A673 (cell line): ENCODE data around the gene PAX4. TPM values are rescaled to one million over a fixed set of nuclear protein-coding genes. Genes with fewer than 3 reads are reported as not detected.

Source experiments
- BruUV-seq: library from RNA; stranded (reverse); fragments of 400-500 nt; replicated peaks from 2 replicates; lab custom pipeline; 2021; lab: Mats Ljungman, UMichigan
- CTCF ChIA-PET: fragments of 300-600 bp; sonication (Branson Sonifier 250); formaldehyde crosslinking; loops from one replicate; lab custom pipeline; 2022; ENCODE audit warnings: antibody characterized with exemption; lab: Charles Lee
- POLR2A ChIA-PET: fragments of 300-600 bp; sonication (Branson Sonifier 250); formaldehyde crosslinking; loops from one replicate; lab custom pipeline; 2022; ENCODE audit warnings: antibody characterized with exemption; ENCODE audit not compliant: low non-redundant PET; lab: Charles Lee
- DNase-seq: peaks from one replicate; pipeline ENCODE4 v3.0.0-alpha.2; 2015; ENCODE audit warnings: low spot score
- H3K27ac ChIP-seq: fragments of 200-600 bp; sonication (generic); 2 replicates; pipeline ENCODE4 v1.5.1; 2016; ENCODE audit warnings: mixed run types, low read depth, mild to moderate bottlenecking, mixed read lengths, antibody characterized with exemption, low read length; ENCODE audit not compliant: poor library complexity, severe bottlenecking
- H3K27me3 ChIP-seq: fragments of 200-600 bp; sonication (generic); replicated peaks from 2 replicates; pipeline ENCODE4 v1.6.1; 2017; ENCODE audit warnings: mixed run types, low read depth, mild to moderate bottlenecking, mixed read lengths, antibody characterized with exemption, low read length; ENCODE audit not compliant: insufficient read depth, poor library complexity
- H3K36me3 ChIP-seq: fragments of 200-600 bp; sonication (generic); 2 replicates; pipeline ENCODE4 v1.6.1; 2016; ENCODE audit warnings: mixed run types, mild to moderate bottlenecking, mixed read lengths, antibody characterized with exemption, low read length; ENCODE audit not compliant: insufficient read depth, poor library complexity, severe bottlenecking
- H3K4me1 ChIP-seq: fragments of 200-600 bp; sonication (generic); 2 replicates; pipeline ENCODE4 v1.6.1; 2017; ENCODE audit warnings: mixed run types, mild to moderate bottlenecking, mixed read lengths, antibody characterized with exemption, low read length; ENCODE audit not compliant: insufficient read depth, poor library complexity, severe bottlenecking
- H3K4me3 ChIP-seq: fragments of 200-600 bp; sonication (generic); 2 replicates; pipeline ENCODE4 v1.5.1; 2016; ENCODE audit warnings: low read depth, mixed run types, mild to moderate bottlenecking, mixed read lengths, low read length; ENCODE audit not compliant: poor library complexity, severe bottlenecking
- H3K9me3 ChIP-seq: fragments of 200-600 bp; sonication (generic); 2 replicates; pipeline ENCODE4 v1.6.1; 2016; ENCODE audit warnings: mixed run types, low read depth, mild to moderate bottlenecking, mixed read lengths, antibody characterized with exemption, low read length; ENCODE audit not compliant: poor library complexity, severe bottlenecking
- EZH2 ChIP-seq: fragments of 200-600 bp; sonication (generic); IDR thresholded peaks from 2 replicates; pipeline ENCODE4 v1.6.1; 2017; ENCODE audit warnings: borderline replicate concordance, low read depth, mild to moderate bottlenecking, mixed read lengths, antibody characterized with exemption, low read length; ENCODE audit not compliant: poor library complexity, severe bottlenecking
- intact Hi-C: fragments of 100-400 bp; cut with micrococcal nuclease; formaldehyde crosslinking; loops from one replicate; pipeline ENCODE4 v1.10.0; 2022; ENCODE audit not compliant: unreplicated experiment
- total RNA-seq: library from RNA; stranded (reverse); gene quantifications from 2 replicates; pipeline ENCODE4 v1.2.3, GENCODE V29; 2021
- TF ChIP-seq, protein P1 (sequence below): fragments of 300-800, 200-600 bp; sonication (generic); conservative IDR thresholded peaks from 2 replicates; pipeline ENCODE4 v1.5.1; 2017; ENCODE audit warnings: low read depth, mild to moderate bottlenecking, antibody characterized with exemption, low read length, moderate library complexity, mixed read lengths

Gene PAX4
- total RNA-seq, 1 experiment from 2014 or later, result not detected

DNA sequence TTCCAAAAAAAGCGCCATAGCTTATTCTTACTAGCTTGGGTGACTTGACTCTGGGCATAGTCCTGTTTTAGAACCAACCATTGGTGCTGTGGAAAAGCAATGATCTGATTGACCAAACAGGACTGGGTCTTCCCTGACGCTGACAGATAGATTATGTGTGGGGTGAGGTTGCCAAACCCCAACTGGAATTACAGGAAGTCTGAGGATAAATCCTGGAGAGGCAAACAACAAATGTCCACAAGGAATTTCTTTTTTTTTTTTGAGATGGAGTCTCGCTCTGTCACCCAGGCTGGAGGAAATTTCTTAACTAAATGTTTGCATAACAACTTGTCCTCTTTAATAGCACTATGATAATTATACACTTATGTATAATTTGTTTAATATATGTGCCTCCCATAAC lies 51.7 kb downstream of the PAX4 start:
- no TSS peak for BruUV-seq
- no peak for TF ChIP-seq EZH2
- TF ChIP-seq, protein P1, sequence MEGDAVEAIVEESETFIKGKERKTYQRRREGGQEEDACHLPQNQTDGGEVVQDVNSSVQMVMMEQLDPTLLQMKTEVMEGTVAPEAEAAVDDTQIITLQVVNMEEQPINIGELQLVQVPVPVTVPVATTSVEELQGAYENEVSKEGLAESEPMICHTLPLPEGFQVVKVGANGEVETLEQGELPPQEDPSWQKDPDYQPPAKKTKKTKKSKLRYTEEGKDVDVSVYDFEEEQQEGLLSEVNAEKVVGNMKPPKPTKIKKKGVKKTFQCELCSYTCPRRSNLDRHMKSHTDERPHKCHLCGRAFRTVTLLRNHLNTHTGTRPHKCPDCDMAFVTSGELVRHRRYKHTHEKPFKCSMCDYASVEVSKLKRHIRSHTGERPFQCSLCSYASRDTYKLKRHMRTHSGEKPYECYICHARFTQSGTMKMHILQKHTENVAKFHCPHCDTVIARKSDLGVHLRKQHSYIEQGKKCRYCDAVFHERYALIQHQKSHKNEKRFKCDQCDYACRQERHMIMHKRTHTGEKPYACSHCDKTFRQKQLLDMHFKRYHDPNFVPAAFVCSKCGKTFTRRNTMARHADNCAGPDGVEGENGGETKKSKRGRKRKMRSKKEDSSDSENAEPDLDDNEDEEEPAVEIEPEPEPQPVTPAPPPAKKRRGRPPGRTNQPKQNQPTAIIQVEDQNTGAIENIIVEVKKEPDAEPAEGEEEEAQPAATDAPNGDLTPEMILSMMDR, result no peak
- POLR2A ChIA-PET, result interaction anchor here (0.8 kb wide), 1 partner anchor 1489 kb away, joined by 5 read pairs; no protein-coding TSS in a partner anchor
- Histone ChIP-seq H3K27me3 (no peaks in the 10 kb centered on the region), H3K9me3 (no peaks in the 10 kb centered on the region), H3K4me1 (no peaks in the 10 kb centered on the region), H3K27ac (no peak overlapping the region), H3K4me3 (no peak overlapping the region), H3K36me3 (no peaks in the 10 kb centered on the region)
- DNase-seq, result no peak
- CTCF ChIA-PET, result no interaction called here
- intact Hi-C loops, result no loop called here

Other genes with a start within 250 kb of the PAX4 start
- 23.0 and 25.7 TPM in 2 replicates for gene ZNF800, start 225.4 kb downstream of the PAX4 start, total RNA-seq
- gene GCC1, start 32.5 kb downstream of the PAX4 start, total RNA-seq, result 15.2 and 15.5 TPM in 2 replicates
- 83.5 and 96.9 TPM in 2 replicates for gene ARF5, start 29.7 kb downstream of the PAX4 start, total RNA-seq
- 0.52 and 0.83 TPM in 2 replicates for gene FSCN3, start 24.4 kb downstream of the PAX4 start, total RNA-seq
- 177 and 180 TPM in 2 replicates for gene SND1, start 34.1 kb upstream of the PAX4 start, total RNA-seq